PC-9 (cell line): ENCODE results near the gene SRGAP3.

Experiments
- CTCF ChIP-seq: fragments of 200-600 bp; sonication (generic); conservative IDR thresholded peaks from 2 replicates; pipeline ENCODE4 v1.6.1; 2017; ENCODE audit warnings: mixed run types, antibody characterized with exemption, mild to moderate bottlenecking, moderate library complexity
- EZH2 ChIP-seq: fragments of 200-600 bp; sonication (generic); IDR thresholded peaks from 2 replicates; pipeline ENCODE4 v1.8.0; 2017; ENCODE audit warnings: antibody characterized with exemption, low read depth

- TF ChIP-seq EZH2: no peak
- no peak for TF ChIP-seq CTCF
Measured at GRCh38 chr3:8974458-8974857, 275.0 kb downstream of the SRGAP3 start.
